Measurements from ENCODE around the gene NAPA. TPM values are rescaled to one million over a fixed set of nuclear protein-coding genes. Genes with fewer than 3 reads are reported as not detected.
A peak's percentile ranks its signal among the peaks of the same experiment; 100 is the strongest.

Gene NAPA
- total RNA-seq, 1 experiment from 2014 or later, result 158 TPM

- TF ChIP-seq CTCF (IDR thresholded peaks at IDR 0.05; ENCODE audit: unreplicated experiment), result no peak
- peak overlapping the region; percentile 98 for H3K4me3 Mint-ChIP-seq (ENCODE audit: low read depth, unreplicated experiment)
- H3K27ac Mint-ChIP-seq (ENCODE audit: unreplicated experiment), result peak overlapping the region; percentile 89
- DNase-seq, result peak; percentile 78
- no peaks in the 10 kb centered on the region for H3K9me3 Mint-ChIP-seq (ENCODE audit: low read depth, unreplicated experiment)
- intact Hi-C loops (cut with micrococcal nuclease; ENCODE audit: unreplicated experiment), result loop anchor here (5.0 kb wide), 1 partner anchor 95 kb away; the partner anchor contains the start of gene BICRA
- H3K36me3 Mint-ChIP-seq (ENCODE audit: insufficient read depth, unreplicated experiment), result peaks cover 46% of the 10 kb centered on the region
- H3K4me1 Mint-ChIP-seq (ENCODE audit: low read depth, unreplicated experiment), result peaks cover 27% of the 10 kb centered on the region
- CTCF ChIA-PET, result interaction anchor here (0.9 kb wide), 1 partner anchor 10 kb away, joined by 4 read pairs; no protein-coding TSS in a partner anchor
- H3K27me3 Mint-ChIP-seq (ENCODE audit: unreplicated experiment), result no peaks in the 10 kb centered on the region
- BruUV-seq (replicated peaks), result TSS peak; percentile 9
These were observed 2.5 kb downstream of the NAPA start for GRCh38 chr19:47512183-47512947.

- Mint-ChIP-seq H3K27ac (ENCODE audit: unreplicated experiment) (peak overlapping the region; percentile 89), H3K4me3 (ENCODE audit: low read depth, unreplicated experiment) (peak overlapping the region; percentile 98), H3K4me1 (ENCODE audit: low read depth, unreplicated experiment) (peaks cover 27% of the 10 kb centered on the region), H3K27me3 (ENCODE audit: unreplicated experiment) (no peaks in the 10 kb centered on the region), H3K36me3 (ENCODE audit: insufficient read depth, unreplicated experiment) (peaks cover 49% of the 10 kb centered on the region), H3K9me3 (ENCODE audit: low read depth, unreplicated experiment) (no peaks in the 10 kb centered on the region)
- BruUV-seq (replicated peaks), result no TSS peak
- TF ChIP-seq CTCF (IDR thresholded peaks at IDR 0.05; ENCODE audit: unreplicated experiment), result no peak
- no peak for DNase-seq
- CTCF ChIA-PET, result no interaction called here
- intact Hi-C loops (cut with micrococcal nuclease; ENCODE audit: unreplicated experiment), result loop anchor here (5.0 kb wide), 1 partner anchor 96 kb away; the partner anchor contains the start of gene BICRA
These were observed 3.2 kb downstream of the NAPA start for GRCh38 chr19:47511681-47512080.

- BruUV-seq (replicated peaks), result no TSS peak
- Mint-ChIP-seq H3K9me3 (ENCODE audit: low read depth, unreplicated experiment) (no peaks in the 10 kb centered on the region), H3K4me3 (ENCODE audit: low read depth, unreplicated experiment) (no peak overlapping the region), H3K36me3 (ENCODE audit: insufficient read depth, unreplicated experiment) (peaks cover 49% of the 10 kb centered on the region), H3K27ac (ENCODE audit: unreplicated experiment) (no peak overlapping the region), H3K27me3 (ENCODE audit: unreplicated experiment) (no peaks in the 10 kb centered on the region), H3K4me1 (ENCODE audit: low read depth, unreplicated experiment) (peaks cover 27% of the 10 kb centered on the region)
- no peak for TF ChIP-seq CTCF (IDR thresholded peaks at IDR 0.05; ENCODE audit: unreplicated experiment)
- intact Hi-C loops (cut with micrococcal nuclease; ENCODE audit: unreplicated experiment), result loop anchor here (5.0 kb wide), 1 partner anchor 96 kb away; the partner anchor contains the start of gene BICRA
- CTCF ChIA-PET, result no interaction called here
- no peak for DNase-seq
These were observed 3.7 kb downstream of the NAPA start for GRCh38 chr19:47511128-47511517.

- Mint-ChIP-seq H3K36me3 (ENCODE audit: insufficient read depth, unreplicated experiment) (peaks cover 46% of the 10 kb centered on the region), H3K4me3 (ENCODE audit: low read depth, unreplicated experiment) (no peak overlapping the region), H3K4me1 (ENCODE audit: low read depth, unreplicated experiment) (peaks cover 27% of the 10 kb centered on the region), H3K27me3 (ENCODE audit: unreplicated experiment) (no peaks in the 10 kb centered on the region), H3K27ac (ENCODE audit: unreplicated experiment) (no peak overlapping the region), H3K9me3 (ENCODE audit: low read depth, unreplicated experiment) (no peaks in the 10 kb centered on the region)
- DNase-seq, result no peak
- TF ChIP-seq CTCF (IDR thresholded peaks at IDR 0.05; ENCODE audit: unreplicated experiment), result no peak
- CTCF ChIA-PET, result interaction anchor here (1.1 kb wide), 1 partner anchor 27 kb away, joined by 5 read pairs; the partner anchor contains the start of gene KPTN
- intact Hi-C loops (cut with micrococcal nuclease; ENCODE audit: unreplicated experiment), result loop anchor here (5.0 kb wide), 1 partner anchor 97 kb away; the partner anchor contains the start of gene BICRA
- BruUV-seq (replicated peaks), result no TSS peak
These were observed 4.2 kb downstream of the NAPA start for GRCh38 chr19:47510516-47511127.
